T-helper 2 cell (primary cell): ENCODE measurements around the gene MKNK2.

Source experiments
- DNase-seq, 5 experiments: peaks; one replicate each; pipeline versions ENCODE4 v3.0.0 to v3.0.0-alpha.2; 2012 to 2022

The MKNK2 gene

GRCh38 chr19:2057484-2058469 is 6.7 kb upstream of the MKNK2 start:
- no peak for DNase-seq

GRCh38 chr19:2056837-2057192 is 5.8 kb upstream of the MKNK2 start:
- DNase-seq, result no peak

GRCh38 chr19:2055931-2056836 is 5.1 kb upstream of the MKNK2 start:
- peak in 1 of 5 experiments; percentile 63 for DNase-seq

- DNase-seq, result no peak
Measured at GRCh38 chr19:2054763-2055162, 3.7 kb upstream of the MKNK2 start.

GRCh38 chr19:2053601-2054389 is 2.8 kb upstream of the MKNK2 start:
- no peak for DNase-seq

GRCh38 chr19:2051773-2052704 is 995 bp upstream of the MKNK2 start:
- DNase-seq, result peak in 3 of 5 experiments; percentile 49 to 79 (median 74)

- no peak for DNase-seq
Measured at GRCh38 chr19:2050349-2050990, 574 bp downstream of the MKNK2 start.

GRCh38 chr19:2049741-2050348 is 1.2 kb downstream of the MKNK2 start:
- peak in 2 of 5 experiments; percentile 41 to 80 for DNase-seq

GRCh38 chr19:2048959-2049740 is 1.9 kb downstream of the MKNK2 start:
- no peak for DNase-seq

GRCh38 chr19:2048104-2048958 is 2.7 kb downstream of the MKNK2 start:
- no peak for DNase-seq

- no peak for DNase-seq
Measured at GRCh38 chr19:2047449-2048103, 3.5 kb downstream of the MKNK2 start.

GRCh38 chr19:2047076-2047448 is 4.0 kb downstream of the MKNK2 start:
- DNase-seq, result no peak

- DNase-seq, result no peak
Measured at GRCh38 chr19:2046046-2046907, 4.8 kb downstream of the MKNK2 start.

- DNase-seq, result no peak
Measured at GRCh38 chr19:2045501-2046045, 5.5 kb downstream of the MKNK2 start.

- no peak for DNase-seq
Measured at GRCh38 chr19:2044709-2045500, 6.1 kb downstream of the MKNK2 start.
